ENCODE measurements around the gene TPCN2. TPM values are rescaled to one million over a fixed set of nuclear protein-coding genes. Genes with fewer than 3 reads are reported as not detected.

TPCN2 gene
- total RNA-seq, 1 donor from 2014 or later: 12.6 TPM

GRCh38 chr11:69001243-69002081 lies 47.3 kb upstream of the TPCN2 start:
- H3K27ac Mint-ChIP-seq (ENCODE audit: unreplicated experiment): peak overlapping the region; percentile 85
- peaks cover 41% of the 10 kb centered on the region for H3K4me1 Mint-ChIP-seq (ENCODE audit: low read depth)
- H3K27me3 Mint-ChIP-seq (ENCODE audit: low read depth): no peaks in the 10 kb centered on the region
- no peaks in the 10 kb centered on the region for H3K36me3 Mint-ChIP-seq (ENCODE audit: low read depth)
- peak; percentile 79 for DNase-seq (ENCODE audit: low spot score)
- no peaks in the 10 kb centered on the region for H3K9me3 Mint-ChIP-seq (ENCODE audit: low read depth)
- no peak for TF ChIP-seq CTCF (IDR thresholded peaks at IDR 0.05)
- no peak overlapping the region for H3K4me3 Mint-ChIP-seq (ENCODE audit: unreplicated experiment)

- Mint-ChIP-seq H3K27me3 (ENCODE audit: low read depth) (no peaks in the 10 kb centered on the region), H3K27ac (ENCODE audit: unreplicated experiment) (peak overlapping the region; percentile 85), H3K36me3 (ENCODE audit: low read depth) (no peaks in the 10 kb centered on the region), H3K9me3 (ENCODE audit: low read depth) (no peaks in the 10 kb centered on the region), H3K4me3 (ENCODE audit: unreplicated experiment) (no peak overlapping the region), H3K4me1 (ENCODE audit: low read depth) (peaks cover 41% of the 10 kb centered on the region)
- no peak for TF ChIP-seq CTCF (IDR thresholded peaks at IDR 0.05)
- no peak for DNase-seq (ENCODE audit: low spot score)
Measured at GRCh38 chr11:69002110-69002569, 46.6 kb upstream of the TPCN2 start.

GRCh38 chr11:69002570-69003231 lies 46.0 kb upstream of the TPCN2 start:
- Mint-ChIP-seq H3K4me1 (ENCODE audit: low read depth) (peaks cover 46% of the 10 kb centered on the region), H3K27ac (ENCODE audit: unreplicated experiment) (peak overlapping the region; percentile 49), H3K9me3 (ENCODE audit: low read depth) (no peaks in the 10 kb centered on the region), H3K4me3 (ENCODE audit: unreplicated experiment) (no peak overlapping the region), H3K36me3 (ENCODE audit: low read depth) (no peaks in the 10 kb centered on the region), H3K27me3 (ENCODE audit: low read depth) (no peaks in the 10 kb centered on the region)
- no peak for TF ChIP-seq CTCF (IDR thresholded peaks at IDR 0.05)
- DNase-seq (ENCODE audit: low spot score): peak; percentile 86

GRCh38 chr11:69003301-69003865 lies 45.3 kb upstream of the TPCN2 start:
- Mint-ChIP-seq H3K27me3 (ENCODE audit: low read depth) (no peaks in the 10 kb centered on the region), H3K36me3 (ENCODE audit: low read depth) (no peaks in the 10 kb centered on the region), H3K4me1 (ENCODE audit: low read depth) (peaks cover 48% of the 10 kb centered on the region), H3K9me3 (ENCODE audit: low read depth) (no peaks in the 10 kb centered on the region), H3K4me3 (ENCODE audit: unreplicated experiment) (no peak overlapping the region), H3K27ac (ENCODE audit: unreplicated experiment) (no peak overlapping the region)
- peak; percentile 90 for DNase-seq (ENCODE audit: low spot score)
- no peak for TF ChIP-seq CTCF (IDR thresholded peaks at IDR 0.05)

GRCh38 chr11:69003866-69004367 lies 44.8 kb upstream of the TPCN2 start:
- no peak for TF ChIP-seq CTCF (IDR thresholded peaks at IDR 0.05)
- H3K36me3 Mint-ChIP-seq (ENCODE audit: low read depth): no peaks in the 10 kb centered on the region
- H3K27me3 Mint-ChIP-seq (ENCODE audit: low read depth): no peaks in the 10 kb centered on the region
- no peaks in the 10 kb centered on the region for H3K9me3 Mint-ChIP-seq (ENCODE audit: low read depth)
- no peak overlapping the region for H3K27ac Mint-ChIP-seq (ENCODE audit: unreplicated experiment)
- peak; percentile 90 for DNase-seq (ENCODE audit: low spot score)
- H3K4me3 Mint-ChIP-seq (ENCODE audit: unreplicated experiment): no peak overlapping the region
- peaks cover 49% of the 10 kb centered on the region for H3K4me1 Mint-ChIP-seq (ENCODE audit: low read depth)
